ENCODE measurements around the gene FRAT2.

- TF ChIP-seq CTCF (IDR thresholded peaks at IDR 0.05; ENCODE audit: low read length) (no peak), EZH2 (IDR thresholded peaks at IDR 0.05; ENCODE audit: borderline replicate concordance, low read length) (no peak)
Measured at GRCh38 chr10:97363071-97363470, 28.5 kb upstream of the FRAT2 start.
